GM10266 (cell line): Measurements from ENCODE around the gene CRYL1.
A peak's percentile ranks its signal among the peaks of the same experiment; 100 is the strongest.

Source experiments
- DNase-seq: peaks from one replicate; pipeline ENCODE4 v3.0.0; 2012; ENCODE audit errors: extremely low spot score
- CTCF ChIP-seq: IDR thresholded peaks from 2 replicates; pipeline ENCODE4 v1.5.1; 2012; ENCODE audit warnings: mild to moderate bottlenecking, low read depth; ENCODE audit not compliant: control insufficient read depth, insufficient read depth; ENCODE audit errors: missing control alignments

Gene CRYL1

GRCh38 chr13:20394169-20394501 is 131.5 kb downstream of the CRYL1 start:
- no peak for TF ChIP-seq CTCF
- no peak for DNase-seq

GRCh38 chr13:20393273-20394168 is 132.1 kb downstream of the CRYL1 start:
- DNase-seq = peak; percentile 13
- no peak for TF ChIP-seq CTCF

GRCh38 chr13:20392530-20392929 is 133.1 kb downstream of the CRYL1 start:
- DNase-seq = no peak
- TF ChIP-seq CTCF = no peak

- peak; percentile 34 for DNase-seq
- no peak for TF ChIP-seq CTCF
Measured at GRCh38 chr13:20391597-20392452, 133.8 kb downstream of the CRYL1 start.

- TF ChIP-seq CTCF = no peak
- peak; percentile 28 for DNase-seq
Measured at GRCh38 chr13:20390526-20391175, 135.0 kb downstream of the CRYL1 start.

- no peak for TF ChIP-seq CTCF
- DNase-seq = peak; percentile 19
Measured at GRCh38 chr13:20389696-20390525, 135.7 kb downstream of the CRYL1 start.
